ENCODE results near the gene PIGS.
A peak's percentile ranks its signal among the peaks of the same experiment; 100 is the strongest.
"Not testable (repeated sequence)": the region's sequence is repeated elsewhere in the genome, so short reads cannot be mapped to it uniquely, and the experiment has no call there.

The PIGS gene

DNA sequence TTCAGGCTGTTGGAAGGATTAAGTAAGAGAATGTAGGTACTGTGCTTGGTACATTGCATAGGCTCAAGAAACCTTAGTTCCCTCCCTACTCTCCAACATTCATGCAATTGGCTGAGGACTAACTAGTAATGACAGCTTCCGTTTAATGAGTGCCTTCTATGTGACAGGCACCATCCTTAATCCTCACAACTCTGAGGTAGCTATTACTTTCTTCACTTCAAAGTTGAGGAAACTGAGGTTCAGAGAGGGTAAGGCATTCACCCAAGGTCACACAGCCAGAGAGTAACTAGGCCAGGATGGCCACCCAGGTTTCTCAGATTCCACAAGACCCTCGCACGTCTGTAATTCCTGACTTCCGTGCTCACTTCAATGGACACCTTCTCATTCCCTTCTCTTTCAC is 41.1 kb downstream of the PIGS start:
- DNase-seq (ENCODE audit: low spot score) = no peak

DNA sequence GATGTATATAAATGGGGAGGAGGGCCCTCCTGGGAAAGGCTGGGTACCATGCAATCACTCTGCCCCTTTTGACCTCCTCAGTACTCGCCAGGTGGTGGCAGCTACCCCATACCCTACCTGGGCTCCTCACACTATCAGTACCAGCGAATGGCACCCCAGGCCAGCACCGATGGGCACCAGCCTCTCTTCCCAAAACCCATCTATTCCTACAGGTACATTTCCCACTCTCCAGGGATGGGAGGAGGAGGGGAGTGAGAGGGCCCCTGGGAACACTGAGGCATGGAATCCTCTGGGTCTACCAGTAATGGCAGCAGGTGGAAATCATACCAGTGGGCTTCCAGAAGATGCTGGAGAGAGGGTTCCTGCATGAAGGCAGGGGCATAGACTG is 42.3 kb downstream of the PIGS start:
- no peak for DNase-seq (ENCODE audit: low spot score)

DNA sequence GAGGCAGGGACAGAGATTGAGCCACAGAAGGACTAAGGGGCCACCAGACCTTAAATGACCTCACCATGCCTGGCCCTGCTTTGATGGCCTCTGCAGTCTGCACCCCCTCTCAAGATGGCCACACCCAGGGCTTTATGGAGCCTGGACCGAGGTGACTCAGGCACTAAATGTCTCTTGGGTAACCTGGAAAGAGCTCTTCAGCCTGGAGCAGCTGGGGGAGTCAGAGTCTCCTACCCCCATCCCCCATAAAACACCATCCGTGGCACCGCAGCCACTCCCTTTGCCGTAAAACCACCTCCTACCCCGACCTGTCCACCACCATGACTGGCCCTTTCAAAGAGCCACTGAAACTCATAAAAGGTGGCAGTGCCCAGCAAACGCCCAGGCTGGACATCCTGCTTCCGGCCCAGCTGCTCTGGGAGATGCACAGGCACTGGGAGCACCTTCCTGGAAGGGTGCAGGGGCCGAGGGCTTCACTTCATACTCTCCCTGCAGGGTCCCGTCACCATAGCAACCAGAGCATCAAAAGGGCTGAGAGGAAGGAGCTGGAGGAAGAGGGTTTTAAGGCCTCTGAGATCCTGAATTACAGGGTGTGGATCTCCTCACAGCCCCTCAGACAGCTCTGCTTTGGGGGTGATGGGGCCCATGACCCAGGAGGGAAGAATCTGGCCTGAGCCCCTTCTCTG is 42.9 kb downstream of the PIGS start:
- DNase-seq (ENCODE audit: low spot score) = peak; percentile 41

DNA sequence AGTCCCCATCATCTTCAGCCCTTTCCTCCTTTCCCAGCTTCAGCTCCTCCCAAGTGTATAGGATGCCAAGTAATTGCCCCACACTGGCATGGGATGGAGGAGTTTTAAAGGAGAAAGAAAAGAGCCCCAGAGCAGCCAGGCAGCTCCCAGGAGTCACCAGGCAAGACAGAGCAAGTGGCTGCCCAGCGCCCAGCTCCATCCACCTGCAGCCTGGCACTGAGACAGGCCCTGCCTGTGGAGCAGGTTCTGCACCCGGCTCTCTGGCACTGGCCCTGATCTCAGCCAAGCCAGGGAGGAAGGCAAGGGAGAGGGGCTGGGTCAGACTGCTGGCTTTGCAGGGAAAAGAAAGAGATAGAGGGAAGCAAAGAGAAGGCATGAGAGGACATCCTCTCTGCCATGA is 43.5 kb downstream of the PIGS start:
- DNase-seq (ENCODE audit: low spot score) = no peak

DNA sequence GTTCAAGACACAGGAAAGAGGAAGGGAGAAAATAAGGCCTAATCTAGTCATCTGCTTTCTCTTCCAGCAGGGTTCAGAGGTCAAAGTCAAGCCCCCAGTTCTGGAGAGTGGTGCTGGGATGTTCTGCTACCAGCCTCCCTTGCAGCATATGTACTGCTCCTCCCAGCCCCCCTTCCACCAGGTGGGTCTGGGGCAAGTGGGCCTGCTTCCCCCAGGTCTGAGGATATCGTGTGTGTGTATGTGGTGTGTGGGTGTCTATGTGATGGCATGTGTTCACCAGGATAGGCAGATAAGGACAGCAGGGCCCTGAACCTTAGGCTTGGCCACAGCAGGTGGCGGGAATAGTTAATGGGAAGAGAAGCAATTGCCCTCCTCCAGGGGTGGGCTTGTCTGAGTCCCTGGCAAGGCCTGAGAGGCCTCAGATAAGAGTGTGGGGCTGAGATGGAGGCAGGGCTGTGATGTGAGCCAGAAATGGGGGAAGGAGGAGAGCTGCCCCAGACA is 44.1 kb downstream of the PIGS start:
- DNase-seq (ENCODE audit: low spot score) = no peak

DNA sequence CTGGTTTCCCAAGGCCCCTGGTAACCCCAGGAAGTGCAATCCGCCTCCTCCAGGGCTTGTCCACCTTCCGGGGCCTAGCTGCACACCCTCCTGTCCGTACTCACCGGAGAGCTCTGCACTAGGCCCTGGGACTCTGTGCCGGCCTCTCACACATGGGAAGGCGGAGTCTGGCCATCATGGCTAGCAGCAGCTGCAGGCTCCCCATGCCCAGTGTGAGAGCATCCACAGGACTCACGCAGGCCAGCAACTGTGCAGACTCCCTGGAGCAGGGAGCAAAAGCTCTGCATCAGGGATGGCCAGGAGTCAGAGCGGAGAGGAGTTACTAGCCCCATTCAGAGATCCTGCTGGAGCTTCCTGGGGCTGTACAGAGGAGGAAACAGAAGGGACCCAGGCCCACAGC is 44.9 kb downstream of the PIGS start:
- peak; percentile 55 for DNase-seq (ENCODE audit: low spot score)

DNA sequence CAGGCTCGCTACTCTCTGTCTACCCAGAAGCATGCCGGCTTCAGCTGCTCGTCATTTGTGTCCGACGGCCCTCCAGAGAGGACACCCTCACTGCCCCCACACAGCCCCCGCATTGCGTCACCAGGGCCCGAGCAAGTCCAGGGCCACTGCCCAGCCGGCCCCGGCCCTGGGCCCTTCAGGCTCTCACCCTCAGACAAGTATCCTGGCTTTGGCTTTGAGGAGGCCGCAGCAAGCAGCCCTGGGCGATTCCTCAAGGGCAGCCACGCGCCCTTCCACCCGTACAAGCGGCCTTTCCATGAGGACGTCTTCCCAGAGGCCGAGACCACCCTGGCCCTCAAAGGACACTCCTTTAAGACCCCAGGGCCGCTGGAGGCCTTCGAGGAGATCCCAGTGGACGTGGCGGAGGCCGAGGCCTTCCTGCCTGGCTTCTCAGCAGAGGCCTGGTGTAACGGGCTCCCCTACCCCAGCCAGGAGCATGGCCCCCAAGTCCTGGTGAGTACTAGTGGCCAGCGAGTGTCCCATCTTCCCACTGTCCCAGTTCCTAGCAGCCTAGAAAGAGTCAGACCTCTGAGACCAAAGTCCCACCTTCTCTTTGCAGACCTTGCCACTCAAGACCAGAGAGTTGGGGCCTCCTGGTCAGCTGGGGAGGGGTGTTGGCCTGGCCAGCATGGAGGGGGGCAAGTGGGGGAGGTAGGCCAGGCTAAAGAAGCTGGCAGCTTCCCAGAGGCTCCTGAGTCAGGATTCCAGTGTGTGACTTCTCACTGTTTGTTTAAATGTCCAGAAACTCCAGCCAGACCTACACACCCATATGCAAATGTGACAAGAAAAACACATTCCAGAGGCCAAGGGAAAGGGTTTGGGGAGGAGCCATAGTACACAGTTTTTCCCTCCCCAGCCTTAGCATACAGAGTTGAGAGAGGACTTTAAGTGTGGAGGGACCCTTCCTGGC is 46.6 kb downstream of the PIGS start:
- no peak for DNase-seq (ENCODE audit: low spot score)

DNA sequence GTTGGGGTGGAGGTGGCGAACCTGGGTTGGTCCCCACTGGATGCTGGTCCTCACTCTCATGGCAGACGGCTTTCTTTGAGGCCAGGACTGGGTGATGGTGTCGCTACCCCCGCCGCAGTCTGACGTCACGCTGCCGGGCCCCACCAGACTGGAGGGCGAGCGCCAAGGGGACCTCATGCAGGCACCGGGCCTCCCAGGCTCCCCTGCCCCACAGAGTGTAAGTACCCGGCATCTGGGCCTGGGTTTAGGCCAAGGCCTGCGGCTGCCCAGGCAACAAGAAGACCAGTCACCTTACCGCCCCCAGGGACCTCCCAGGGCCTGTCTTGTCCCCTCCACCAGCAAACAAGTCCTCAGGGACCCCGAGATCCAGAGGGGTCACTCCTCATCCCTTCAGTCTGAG is 47.4 kb downstream of the PIGS start:
- no peak for DNase-seq (ENCODE audit: low spot score)

DNA sequence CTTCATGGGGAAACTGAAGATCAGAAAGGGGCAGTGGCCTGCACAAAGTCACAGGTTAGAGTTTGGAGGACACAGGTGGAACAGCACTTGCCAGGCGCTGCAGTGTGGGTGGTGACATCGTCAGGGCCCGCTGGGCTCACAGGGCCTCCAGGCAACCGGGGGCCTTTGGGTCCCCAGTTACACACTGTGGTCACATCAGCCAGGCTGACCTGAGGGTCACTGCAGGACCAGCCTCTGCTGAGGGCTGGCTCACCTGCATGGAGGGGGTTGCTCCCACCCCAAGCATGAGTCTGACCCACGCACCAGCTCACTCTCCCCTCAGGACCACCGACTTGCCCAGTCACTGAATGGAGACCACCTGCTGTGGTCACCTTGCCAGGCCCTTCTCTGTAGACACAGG is 48.1 kb downstream of the PIGS start:
- DNase-seq (ENCODE audit: low spot score) = no peak

DNA sequence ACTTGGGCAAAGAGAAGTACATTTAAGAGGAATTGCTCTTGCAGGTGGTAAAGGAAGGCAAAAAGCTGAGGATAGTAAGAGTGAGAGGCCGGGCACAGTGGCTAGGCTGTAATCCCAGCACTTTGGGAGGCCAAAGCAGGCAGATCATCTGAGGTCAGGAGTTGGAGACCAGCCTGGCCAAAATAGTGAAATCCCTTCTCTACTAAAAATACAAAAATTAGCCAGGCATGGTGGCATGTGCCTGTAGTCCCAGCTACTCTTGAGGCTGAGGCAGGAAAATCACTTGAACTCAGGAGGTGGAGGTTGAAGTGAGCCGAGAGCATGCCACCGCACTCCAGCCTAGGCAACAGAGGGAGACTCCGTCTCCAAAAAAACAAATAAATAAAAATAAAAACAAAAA is 49.0 kb downstream of the PIGS start:
- not testable (repeated sequence) for DNase-seq (ENCODE audit: low spot score)

DNA sequence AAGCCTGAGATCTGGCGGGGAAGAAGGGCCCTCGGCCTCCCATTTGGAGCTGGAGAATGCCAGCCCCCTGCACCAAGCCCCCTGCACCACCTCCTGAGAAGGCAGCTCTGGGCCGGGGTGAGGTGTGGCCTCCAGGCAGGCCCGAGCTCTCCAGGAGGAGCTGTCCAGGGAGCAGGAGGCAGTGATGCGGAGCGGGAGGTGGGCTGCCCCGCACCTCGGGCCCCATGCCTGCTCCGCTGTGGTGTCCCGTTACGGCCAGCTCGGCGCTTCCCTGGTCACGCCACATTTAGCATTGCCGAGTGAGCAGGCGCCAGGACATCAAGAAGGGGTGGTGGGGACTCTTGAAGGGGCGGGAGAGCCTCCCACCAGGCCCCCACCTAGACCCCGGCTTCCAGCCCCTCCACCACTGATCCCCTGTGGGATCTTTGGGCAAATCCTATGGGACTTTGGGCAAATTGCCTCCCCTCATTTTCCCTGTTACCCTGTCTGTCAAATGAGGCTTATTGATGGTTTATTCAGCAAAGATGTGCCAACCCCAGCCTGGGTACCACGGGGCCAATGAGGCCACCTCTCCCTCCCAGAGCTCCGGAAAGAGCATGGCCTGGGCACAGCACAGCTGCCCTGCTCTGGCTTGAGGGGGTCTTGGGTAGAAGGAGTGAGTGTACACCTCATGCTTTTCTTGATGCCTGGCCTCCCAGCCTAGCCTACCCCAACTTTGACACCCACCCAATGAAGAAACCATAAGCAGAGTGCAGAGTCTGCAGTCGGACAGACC is 49.8 kb downstream of the PIGS start:
- DNase-seq (ENCODE audit: low spot score) = no peak

DNA sequence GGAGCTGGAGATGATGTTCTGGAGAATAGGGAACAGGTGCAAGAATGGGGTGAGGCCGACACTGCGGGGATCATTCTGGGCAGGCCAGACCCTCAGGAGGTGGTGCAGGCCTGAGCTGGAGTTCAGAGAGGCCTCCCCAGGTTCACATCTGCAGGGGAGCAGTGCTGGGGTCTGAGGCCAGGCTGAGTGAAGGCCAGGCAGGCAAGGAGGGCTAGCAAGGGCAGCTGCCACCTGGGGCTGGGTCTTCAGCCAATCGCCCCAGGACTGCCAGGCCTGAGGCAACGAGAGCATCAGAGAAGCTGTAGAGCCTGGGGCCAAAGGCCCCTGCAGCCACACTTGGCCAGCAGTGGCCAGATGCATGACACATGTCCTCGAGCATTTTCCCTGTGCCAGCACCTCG is 50.6 kb downstream of the PIGS start:
- DNase-seq (ENCODE audit: low spot score) = no peak

DNA sequence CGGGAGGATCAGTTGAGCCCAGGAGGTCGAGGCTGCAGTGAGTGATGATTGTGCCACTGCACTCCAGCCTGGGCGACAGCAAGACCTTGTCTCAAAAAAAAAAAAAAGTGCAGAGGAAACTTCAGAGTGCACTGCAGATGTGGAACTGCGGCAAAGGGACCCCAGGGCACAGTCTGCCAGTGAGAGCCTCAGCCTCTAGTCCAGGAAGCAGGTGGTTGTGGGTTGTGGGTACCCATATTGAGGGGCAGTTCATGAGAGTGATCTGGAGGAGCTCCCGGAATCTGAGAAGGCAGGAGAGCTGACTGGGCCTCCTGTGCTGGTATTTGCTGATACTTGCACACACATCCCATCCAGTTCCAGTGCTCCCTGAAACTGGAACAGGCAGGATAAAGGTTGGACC is 52.1 kb downstream of the PIGS start:
- DNase-seq (ENCODE audit: low spot score) = no peak

DNA sequence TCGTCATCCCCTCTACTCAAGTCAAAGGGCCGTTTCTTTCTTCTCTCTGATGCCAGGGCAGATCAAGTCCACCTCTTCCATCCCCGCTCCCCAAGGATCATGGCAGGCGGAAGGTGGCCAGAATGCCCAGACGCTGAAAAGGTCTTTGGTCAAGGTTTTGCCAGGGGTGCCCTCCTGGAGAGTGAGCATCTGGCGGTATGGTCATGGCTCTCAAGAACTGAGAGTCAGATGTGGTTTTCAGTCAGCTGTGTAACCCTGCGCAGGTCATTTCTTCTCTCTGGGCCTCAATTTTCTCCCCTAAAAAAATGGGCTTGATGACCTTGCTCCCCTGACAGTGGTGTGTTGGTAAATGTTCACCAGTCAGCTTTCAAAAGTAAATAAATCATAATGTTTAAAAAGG is 52.7 kb downstream of the PIGS start:
- DNase-seq (ENCODE audit: low spot score) = no peak

DNA sequence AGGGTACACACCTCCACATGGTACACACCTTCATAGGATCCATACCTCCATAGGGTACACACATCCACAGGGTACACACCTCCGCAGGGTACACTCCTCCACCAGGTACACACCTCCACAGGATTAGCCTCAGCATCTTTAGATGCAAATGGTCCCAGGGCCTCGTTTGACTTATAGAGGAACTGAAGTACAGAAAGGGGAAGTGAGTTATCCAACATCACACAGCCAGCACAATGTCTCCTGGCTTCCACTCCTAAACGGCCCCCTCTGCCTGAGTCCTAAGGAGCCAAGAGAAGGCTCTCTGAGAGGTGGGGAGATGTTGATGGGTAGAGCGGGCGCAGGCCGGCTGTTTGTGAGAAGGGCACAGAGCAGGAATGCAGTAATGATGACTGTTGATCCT is 53.2 kb downstream of the PIGS start:
- no peak for DNase-seq (ENCODE audit: low spot score)

DNA sequence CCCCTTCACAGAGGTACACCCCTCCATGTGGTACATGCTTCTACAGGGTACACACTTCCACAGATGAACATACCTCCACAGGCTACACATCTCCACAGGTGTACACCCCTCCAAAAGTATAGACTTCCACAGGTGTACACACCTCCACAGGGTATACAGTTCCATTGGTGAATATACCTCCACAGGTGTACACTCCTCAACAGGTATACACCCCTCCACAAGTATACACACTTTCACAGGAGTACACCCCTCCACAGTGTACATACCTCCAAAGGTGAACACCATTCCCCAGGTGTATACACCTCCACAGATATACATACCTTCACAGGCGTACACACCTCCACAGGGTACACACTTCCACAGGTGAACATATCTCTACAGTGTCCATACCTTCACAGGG is 55.8 kb downstream of the PIGS start:
- DNase-seq (ENCODE audit: low spot score) = no peak

DNA sequence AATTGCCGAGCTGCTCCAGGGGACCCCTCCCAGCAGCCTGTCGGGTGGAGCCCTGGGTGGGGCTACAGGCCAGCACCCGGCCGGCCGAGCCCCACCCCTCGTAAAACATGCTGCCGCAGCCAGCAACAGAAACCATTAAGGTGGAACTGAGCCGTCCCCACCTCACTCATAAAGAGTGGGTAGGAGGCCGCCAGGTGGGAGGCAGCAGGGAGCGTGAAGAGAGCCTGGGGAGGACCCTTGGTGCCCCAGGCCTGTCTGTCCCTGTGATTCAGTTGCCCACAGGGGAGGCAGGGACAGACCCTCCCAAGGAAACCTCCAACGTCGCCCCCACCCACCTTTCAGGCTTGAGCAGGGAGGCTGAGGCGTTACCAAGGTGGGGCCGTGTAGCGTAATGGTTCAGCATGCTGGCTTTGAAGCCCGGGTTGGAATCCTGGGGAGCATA is 56.7 kb downstream of the PIGS start:
- DNase-seq (ENCODE audit: low spot score) = no peak

DNA sequence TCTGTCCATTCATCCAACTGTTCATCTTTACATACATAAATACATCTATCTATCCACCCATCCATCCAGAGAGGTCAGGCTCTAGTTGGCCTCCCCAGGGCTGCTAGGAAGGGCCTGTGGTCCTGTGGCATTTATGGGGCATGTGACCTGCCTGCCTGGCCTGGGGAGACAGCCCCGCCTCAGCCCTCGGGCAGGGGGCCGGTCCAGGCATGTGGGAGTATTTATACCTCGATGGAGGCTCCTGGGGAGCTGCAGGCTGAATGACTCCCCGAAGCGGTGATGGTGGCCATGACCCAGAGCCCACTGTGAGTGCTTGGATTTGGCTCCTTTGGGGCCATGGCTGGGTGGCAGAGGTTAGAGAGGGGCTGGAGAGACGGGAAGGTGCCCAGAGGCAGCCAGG is 57.8 kb downstream of the PIGS start:
- no peak for DNase-seq (ENCODE audit: low spot score)

DNA sequence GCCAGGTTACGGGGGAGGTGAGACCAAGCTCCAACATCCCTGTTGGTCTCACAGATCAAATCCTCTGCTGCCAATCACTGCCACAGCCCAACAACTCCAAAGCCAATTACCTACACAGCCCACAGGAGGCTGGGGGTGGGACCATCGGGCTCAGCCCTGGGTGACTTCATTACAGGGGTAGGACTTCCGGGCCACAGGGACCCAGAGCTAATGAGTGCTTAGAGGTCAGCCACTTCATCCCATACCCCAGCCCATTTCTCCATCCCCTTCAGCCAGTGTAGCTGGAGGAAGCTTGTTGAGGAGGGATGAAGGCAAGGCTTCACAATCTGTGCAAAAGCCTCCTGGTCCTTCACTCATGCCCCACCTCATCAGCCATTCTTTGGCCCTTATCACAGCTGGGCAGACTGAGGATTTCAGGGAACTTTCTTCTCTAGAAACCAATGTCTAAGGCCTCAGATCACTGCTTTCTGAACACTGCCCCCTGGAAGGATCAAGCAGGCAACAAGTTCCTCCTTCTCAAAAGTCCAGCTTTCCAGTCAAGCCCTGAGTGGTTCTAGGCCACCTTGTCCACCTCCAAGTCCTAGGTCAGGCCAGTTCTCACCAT is 59.4 kb downstream of the PIGS start:
- DNase-seq (ENCODE audit: low spot score) = no peak

DNA sequence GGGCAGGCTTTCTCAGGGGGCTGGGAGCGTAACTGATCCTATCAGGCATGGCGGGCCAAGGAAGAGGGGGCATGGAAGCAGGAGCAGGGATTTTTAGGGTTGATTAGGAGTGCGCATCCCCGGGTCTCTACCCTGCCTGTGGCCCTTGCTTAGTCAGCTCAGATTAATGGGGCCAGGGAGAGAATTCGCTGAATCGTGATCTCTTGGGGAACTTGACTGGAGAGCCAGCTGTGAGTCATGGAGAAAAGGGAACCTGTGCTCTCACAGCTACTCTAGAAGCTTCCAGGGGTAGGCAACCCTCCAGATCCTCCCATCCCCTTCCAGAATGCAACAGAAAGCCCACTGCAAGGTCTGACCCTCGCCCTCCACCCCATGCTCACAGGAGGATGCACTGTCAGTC is 61.5 kb downstream of the PIGS start:
- DNase-seq (ENCODE audit: low spot score) = no peak

DNA sequence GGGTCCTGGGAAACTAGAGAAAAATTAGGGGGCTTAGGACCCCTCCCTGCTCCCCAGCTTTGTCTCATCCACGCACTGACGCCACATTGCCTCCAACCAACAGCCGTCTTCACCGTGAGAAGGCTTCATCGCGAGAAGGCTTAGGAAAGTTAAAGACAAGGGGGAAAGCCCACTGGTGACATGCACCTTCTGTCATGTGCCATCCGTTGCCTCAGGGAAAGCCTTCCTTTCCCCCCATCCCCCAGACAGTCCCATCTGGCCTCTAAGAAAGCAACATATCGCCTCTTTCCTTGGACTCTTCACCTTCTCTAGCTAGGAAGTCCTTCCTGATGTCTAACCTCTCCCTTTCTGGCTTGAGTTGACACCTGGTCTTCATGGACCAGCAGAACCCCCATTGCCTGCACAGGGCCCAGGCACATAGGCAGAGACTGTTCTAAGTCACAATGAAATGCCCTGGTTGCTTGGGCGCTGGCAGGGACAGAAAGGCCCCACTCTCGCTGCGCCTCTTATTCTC is 63.1 kb downstream of the PIGS start:
- no peak for DNase-seq (ENCODE audit: low spot score)
